ENCODE data around the gene LAIR2. TPM values are rescaled to one million over a fixed set of nuclear protein-coding genes. Genes with fewer than 3 reads are reported as not detected.
A peak's percentile ranks its signal among the peaks of the same experiment; 100 is the strongest.

The LAIR2 gene
- total and polyA plus RNA-seq, 2 of the 13 experiments (the other 11 are each of a cell fraction or from before 2014, with no cell fraction given), result 1.3 to 1.9 TPM

DNA sequence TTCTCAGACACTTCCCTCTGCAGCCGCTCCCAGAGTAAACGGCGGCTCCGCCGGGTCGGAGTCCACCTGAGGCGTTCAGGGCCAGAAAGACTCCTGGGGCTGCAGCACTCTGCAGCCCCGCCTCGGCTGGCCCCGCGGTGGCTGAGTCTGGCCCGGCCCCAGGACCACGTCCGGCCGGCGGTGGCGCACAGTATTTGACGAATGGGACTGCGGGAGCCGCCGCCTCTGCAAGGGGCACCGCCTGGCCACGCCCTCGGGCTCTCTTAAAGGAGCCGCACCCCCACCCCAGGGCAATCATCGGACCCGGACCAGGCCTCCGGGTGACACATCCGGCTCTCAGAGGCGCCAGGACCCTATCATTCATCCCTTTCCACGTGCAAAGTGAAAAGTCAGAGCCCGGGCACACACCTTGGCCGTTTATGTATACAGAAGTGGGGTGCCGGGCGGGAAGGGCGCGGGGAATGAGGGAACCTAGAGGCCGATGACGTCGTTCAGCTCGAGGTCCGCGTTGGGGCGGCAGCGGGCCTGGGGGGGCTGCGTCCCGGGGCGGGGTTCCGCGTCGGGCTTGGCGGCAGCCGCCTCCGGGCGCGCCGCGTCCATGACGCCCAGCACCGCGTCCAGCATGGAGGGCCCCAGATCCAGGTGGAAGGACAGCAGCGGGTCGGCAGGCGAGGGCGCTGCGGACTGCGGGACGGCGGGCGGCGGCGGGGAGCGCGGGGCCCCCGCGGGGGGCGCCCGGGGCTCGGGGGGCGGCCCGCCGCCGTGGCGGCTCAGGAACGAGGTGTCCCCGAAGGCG, 37.8 kb upstream of the LAIR2 start (continued):
- TF ChIP-seq ZNF230 (CRISPR knock-in tag; IDR thresholded peaks at IDR 0.05) (0 out of 2 replicates have a peak, but pooled peaks have one; percentile 35), MED13 (CRISPR knock-in tag; IDR thresholded peaks at IDR 0.05) (no peak), TMF1 (CRISPR knock-in tag; IDR thresholded peaks at IDR 0.05; ENCODE audit: low read depth) (no peak), ATRX (CRISPR knock-in tag; IDR thresholded peaks at IDR 0.05; ENCODE audit: borderline replicate concordance) (no peak), ZNF225 (CRISPR knock-in tag; IDR thresholded peaks at IDR 0.05) (no peak), REL (CRISPR knock-in tag; conservative IDR thresholded peaks at IDR 0.05) (no peak), MEIS1 (CRISPR knock-in tag; IDR thresholded peaks at IDR 0.05; ENCODE audit: borderline replicate concordance) (peak; percentile 92; the same call in 1 of the 2 replicates), SATB2 (CRISPR knock-in tag; IDR thresholded peaks at IDR 0.05) (no peak), ZNF850 (CRISPR knock-in tag; conservative IDR thresholded peaks at IDR 0.05) (no peak), ZNF841 (CRISPR knock-in tag; IDR thresholded peaks at IDR 0.05; ENCODE audit: borderline replicate concordance) (no peak), TCF12 (IDR thresholded peaks at IDR 0.05) (no peak), TCF12 (CRISPR knock-in tag; IDR thresholded peaks at IDR 0.05) (no peak), ZNF724P (CRISPR knock-in tag; IDR thresholded peaks at IDR 0.05; ENCODE audit: borderline replicate concordance) (0 out of 2 replicates have a peak, but pooled peaks have one; percentile 58), ZNF629 (CRISPR knock-in tag; conservative IDR thresholded peaks at IDR 0.05) (0 out of 2 replicates have a peak, but pooled peaks have one; percentile 6), ZBTB8A (CRISPR knock-in tag; IDR thresholded peaks at IDR 0.05; ENCODE audit: borderline replicate concordance, low read depth) (no peak), ATAD3A (CRISPR knock-in tag; IDR thresholded peaks at IDR 0.05) (no peak), ZNF563 (CRISPR knock-in tag; IDR thresholded peaks at IDR 0.05) (no peak)
- TF ChIP-seq, protein P1, sequence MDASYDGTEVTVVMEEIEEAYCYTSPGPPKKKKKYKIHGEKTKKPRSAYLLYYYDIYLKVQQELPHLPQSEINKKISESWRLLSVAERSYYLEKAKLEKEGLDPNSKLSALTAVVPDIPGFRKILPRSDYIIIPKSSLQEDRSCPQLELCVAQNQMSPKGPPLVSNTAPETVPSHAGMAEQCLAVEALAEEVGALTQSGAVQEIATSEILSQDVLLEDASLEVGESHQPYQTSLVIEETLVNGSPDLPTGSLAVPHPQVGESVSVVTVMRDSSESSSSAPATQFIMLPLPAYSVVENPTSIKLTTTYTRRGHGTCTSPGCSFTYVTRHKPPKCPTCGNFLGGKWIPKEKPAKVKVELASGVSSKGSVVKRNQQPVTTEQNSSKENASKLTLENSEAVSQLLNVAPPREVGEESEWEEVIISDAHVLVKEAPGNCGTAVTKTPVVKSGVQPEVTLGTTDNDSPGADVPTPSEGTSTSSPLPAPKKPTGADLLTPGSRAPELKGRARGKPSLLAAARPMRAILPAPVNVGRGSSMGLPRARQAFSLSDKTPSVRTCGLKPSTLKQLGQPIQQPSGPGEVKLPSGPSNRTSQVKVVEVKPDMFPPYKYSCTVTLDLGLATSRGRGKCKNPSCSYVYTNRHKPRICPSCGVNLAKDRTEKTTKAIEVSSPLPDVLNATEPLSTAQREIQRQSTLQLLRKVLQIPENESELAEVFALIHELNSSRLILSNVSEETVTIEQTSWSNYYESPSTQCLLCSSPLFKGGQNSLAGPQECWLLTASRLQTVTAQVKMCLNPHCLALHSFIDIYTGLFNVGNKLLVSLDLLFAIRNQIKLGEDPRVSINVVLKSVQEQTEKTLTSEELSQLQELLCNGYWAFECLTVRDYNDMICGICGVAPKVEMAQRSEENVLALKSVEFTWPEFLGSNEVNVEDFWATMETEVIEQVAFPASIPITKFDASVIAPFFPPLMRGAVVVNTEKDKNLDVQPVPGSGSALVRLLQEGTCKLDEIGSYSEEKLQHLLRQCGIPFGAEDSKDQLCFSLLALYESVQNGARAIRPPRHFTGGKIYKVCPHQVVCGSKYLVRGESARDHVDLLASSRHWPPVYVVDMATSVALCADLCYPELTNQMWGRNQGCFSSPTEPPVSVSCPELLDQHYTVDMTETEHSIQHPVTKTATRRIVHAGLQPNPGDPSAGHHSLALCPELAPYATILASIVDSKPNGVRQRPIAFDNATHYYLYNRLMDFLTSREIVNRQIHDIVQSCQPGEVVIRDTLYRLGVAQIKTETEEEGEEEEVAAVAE (CRISPR knock-in tag; IDR thresholded peaks at IDR 0.05; ENCODE audit: borderline replicate concordance), result no peak
- TF ChIP-seq, protein P2, sequence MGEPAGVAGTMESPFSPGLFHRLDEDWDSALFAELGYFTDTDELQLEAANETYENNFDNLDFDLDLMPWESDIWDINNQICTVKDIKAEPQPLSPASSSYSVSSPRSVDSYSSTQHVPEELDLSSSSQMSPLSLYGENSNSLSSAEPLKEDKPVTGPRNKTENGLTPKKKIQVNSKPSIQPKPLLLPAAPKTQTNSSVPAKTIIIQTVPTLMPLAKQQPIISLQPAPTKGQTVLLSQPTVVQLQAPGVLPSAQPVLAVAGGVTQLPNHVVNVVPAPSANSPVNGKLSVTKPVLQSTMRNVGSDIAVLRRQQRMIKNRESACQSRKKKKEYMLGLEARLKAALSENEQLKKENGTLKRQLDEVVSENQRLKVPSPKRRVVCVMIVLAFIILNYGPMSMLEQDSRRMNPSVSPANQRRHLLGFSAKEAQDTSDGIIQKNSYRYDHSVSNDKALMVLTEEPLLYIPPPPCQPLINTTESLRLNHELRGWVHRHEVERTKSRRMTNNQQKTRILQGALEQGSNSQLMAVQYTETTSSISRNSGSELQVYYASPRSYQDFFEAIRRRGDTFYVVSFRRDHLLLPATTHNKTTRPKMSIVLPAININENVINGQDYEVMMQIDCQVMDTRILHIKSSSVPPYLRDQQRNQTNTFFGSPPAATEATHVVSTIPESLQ (CRISPR knock-in tag; conservative IDR thresholded peaks at IDR 0.05), result no peak
- TF ChIP-seq, protein P3, sequence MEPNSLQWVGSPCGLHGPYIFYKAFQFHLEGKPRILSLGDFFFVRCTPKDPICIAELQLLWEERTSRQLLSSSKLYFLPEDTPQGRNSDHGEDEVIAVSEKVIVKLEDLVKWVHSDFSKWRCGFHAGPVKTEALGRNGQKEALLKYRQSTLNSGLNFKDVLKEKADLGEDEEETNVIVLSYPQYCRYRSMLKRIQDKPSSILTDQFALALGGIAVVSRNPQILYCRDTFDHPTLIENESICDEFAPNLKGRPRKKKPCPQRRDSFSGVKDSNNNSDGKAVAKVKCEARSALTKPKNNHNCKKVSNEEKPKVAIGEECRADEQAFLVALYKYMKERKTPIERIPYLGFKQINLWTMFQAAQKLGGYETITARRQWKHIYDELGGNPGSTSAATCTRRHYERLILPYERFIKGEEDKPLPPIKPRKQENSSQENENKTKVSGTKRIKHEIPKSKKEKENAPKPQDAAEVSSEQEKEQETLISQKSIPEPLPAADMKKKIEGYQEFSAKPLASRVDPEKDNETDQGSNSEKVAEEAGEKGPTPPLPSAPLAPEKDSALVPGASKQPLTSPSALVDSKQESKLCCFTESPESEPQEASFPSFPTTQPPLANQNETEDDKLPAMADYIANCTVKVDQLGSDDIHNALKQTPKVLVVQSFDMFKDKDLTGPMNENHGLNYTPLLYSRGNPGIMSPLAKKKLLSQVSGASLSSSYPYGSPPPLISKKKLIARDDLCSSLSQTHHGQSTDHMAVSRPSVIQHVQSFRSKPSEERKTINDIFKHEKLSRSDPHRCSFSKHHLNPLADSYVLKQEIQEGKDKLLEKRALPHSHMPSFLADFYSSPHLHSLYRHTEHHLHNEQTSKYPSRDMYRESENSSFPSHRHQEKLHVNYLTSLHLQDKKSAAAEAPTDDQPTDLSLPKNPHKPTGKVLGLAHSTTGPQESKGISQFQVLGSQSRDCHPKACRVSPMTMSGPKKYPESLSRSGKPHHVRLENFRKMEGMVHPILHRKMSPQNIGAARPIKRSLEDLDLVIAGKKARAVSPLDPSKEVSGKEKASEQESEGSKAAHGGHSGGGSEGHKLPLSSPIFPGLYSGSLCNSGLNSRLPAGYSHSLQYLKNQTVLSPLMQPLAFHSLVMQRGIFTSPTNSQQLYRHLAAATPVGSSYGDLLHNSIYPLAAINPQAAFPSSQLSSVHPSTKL (CRISPR knock-in tag; IDR thresholded peaks at IDR 0.05), result no peak
